Embryonic facial prominence (tissue), 1 donor: ENCODE data around the gene CSTB.

Experiments used
- DNase-seq: peaks from one replicate; pipeline ENCODE4 v3.0.0-alpha.2; 2016; ENCODE audit errors: extremely low spot score

Gene CSTB

GRCh38 chr21:43731476-43731875 lies 44.6 kb downstream of the CSTB start:
- no peak for DNase-seq

GRCh38 chr21:43728467-43729390 lies 47.4 kb downstream of the CSTB start:
- peak; percentile 70 for DNase-seq

- no peak for DNase-seq
Measured at GRCh38 chr21:43728154-43728466, 48.0 kb downstream of the CSTB start.

- DNase-seq, result no peak
Measured at GRCh38 chr21:43727519-43728153, 48.5 kb downstream of the CSTB start.

- DNase-seq, result no peak
Measured at GRCh38 chr21:43726686-43727518, 49.2 kb downstream of the CSTB start.
